Epithelial cell of esophagus (primary cell): ENCODE measurements around the gene CCDC3.

Experiments
- DNase-seq: peaks from one replicate; pipeline ENCODE4 v3.0.0; 2010; ENCODE audit warnings: low read depth
- H3K4me3 ChIP-seq: 2 replicates; pipeline ENCODE4 v1.5.1; 2011; ENCODE audit warnings: mild to moderate bottlenecking, low read length, control low read depth
- TF ChIP-seq, protein P1 (sequence below): IDR thresholded peaks from 2 replicates; pipeline ENCODE4 v1.5.1; 2011; ENCODE audit warnings: low read depth, mild to moderate bottlenecking, low read length, control low read depth, inconsistent platforms; ENCODE audit not compliant: insufficient read depth; ENCODE audit errors: missing control alignments

CCDC3 gene

DNA sequence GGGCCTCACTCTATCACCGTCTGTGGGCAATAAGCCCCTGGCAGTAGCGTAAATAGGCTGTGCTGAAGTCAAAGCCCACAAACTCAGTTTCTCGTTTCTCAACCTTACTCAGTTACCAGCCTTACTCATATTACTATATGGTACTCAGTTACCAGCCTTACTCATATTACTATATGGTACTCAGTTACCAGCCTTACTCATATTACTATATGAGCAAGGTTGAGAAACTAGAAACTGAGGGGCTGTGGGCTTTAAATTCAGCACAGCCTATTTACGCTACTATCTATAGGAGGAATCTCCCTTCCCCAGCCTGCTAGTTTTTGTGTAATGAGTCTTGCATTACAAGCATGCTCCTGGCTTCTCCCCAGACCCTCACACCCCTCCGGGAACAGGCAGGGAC lies 35.4 kb downstream of the CCDC3 start:
- H3K4me3 ChIP-seq: no peak overlapping the region
- DNase-seq: no peak
- TF ChIP-seq, protein P1, sequence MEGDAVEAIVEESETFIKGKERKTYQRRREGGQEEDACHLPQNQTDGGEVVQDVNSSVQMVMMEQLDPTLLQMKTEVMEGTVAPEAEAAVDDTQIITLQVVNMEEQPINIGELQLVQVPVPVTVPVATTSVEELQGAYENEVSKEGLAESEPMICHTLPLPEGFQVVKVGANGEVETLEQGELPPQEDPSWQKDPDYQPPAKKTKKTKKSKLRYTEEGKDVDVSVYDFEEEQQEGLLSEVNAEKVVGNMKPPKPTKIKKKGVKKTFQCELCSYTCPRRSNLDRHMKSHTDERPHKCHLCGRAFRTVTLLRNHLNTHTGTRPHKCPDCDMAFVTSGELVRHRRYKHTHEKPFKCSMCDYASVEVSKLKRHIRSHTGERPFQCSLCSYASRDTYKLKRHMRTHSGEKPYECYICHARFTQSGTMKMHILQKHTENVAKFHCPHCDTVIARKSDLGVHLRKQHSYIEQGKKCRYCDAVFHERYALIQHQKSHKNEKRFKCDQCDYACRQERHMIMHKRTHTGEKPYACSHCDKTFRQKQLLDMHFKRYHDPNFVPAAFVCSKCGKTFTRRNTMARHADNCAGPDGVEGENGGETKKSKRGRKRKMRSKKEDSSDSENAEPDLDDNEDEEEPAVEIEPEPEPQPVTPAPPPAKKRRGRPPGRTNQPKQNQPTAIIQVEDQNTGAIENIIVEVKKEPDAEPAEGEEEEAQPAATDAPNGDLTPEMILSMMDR: no peak

DNA sequence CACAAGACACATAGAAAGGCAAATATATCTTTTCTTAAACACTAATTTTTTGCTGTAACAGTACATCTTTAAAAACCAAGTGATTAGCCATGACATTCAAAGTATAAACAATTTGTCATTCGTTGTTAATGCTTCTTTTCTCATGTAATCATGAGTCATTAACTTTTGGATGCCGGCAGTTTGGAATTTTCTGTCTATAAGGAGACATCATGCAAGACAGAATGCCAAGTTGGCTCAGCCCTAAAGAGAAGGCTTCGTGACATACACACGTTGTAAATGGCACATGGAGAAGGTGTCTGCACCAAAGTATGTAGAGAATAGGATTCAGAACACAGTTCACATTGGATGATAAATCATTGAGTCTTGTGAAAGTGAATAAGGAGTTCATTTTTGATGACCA lies 35.9 kb downstream of the CCDC3 start:
- H3K4me3 ChIP-seq: no peak overlapping the region
- peak; percentile 86 for DNase-seq
- TF ChIP-seq, protein P1: no peak

DNA sequence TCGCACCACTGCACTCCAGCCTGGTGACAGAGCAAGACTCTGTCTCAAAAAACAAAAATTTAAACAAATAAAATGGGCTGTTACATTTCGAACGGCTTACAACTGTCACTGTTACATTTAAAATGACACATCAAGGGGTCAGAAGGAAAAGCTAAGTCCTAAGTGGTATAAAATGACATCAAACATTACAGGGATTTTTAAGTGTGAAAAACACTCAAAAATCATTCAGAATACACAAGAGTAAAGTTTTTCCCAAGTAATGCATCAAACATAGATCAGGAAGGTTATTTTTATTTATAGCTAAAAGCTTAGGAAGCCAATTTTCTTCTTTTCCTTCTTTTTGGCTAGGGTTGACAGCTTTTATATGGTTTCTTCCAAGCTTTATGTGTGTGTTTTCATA lies 39.0 kb downstream of the CCDC3 start:
- no peak for DNase-seq
- TF ChIP-seq, protein P1: no peak
- no peak overlapping the region for H3K4me3 ChIP-seq

DNA sequence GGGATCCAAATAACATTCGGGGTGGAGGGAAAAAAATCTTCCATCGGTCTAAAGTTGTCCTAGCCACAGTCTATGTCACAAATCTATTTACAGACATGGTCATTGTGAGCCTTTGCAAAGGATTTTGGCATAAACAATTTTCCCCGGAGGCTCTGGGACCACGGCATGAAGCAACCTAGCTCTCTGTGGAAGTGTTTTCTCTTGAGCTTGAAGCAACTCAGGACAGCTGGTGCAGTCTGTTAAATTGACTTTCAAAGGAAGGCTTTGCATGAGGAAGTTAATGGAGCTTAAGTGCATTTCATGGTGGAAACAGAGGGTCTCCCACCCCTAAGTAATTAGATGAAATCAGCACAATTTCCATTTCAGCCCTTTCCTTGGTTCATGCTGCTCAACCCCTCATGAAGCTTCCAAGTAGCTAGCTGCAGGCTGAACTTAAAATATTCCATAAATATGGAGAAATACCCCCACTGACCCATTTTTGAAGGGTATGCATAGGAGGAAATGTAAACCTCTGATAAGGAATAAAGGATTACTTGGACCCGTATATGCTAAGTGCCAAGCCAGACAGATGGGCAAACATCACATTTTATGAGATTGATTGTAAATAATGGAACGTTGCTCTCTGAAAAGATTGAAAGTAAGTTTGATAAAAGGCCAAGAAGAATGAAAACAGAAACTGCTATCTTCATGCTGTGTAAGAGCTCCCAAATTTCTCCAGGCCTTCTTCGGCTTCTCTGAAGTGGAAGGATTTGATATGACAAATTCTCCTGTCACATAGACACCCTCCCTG lies 39.9 kb downstream of the CCDC3 start:
- TF ChIP-seq, protein P1: no peak
- H3K4me3 ChIP-seq: no peak overlapping the region
- DNase-seq: no peak

DNA sequence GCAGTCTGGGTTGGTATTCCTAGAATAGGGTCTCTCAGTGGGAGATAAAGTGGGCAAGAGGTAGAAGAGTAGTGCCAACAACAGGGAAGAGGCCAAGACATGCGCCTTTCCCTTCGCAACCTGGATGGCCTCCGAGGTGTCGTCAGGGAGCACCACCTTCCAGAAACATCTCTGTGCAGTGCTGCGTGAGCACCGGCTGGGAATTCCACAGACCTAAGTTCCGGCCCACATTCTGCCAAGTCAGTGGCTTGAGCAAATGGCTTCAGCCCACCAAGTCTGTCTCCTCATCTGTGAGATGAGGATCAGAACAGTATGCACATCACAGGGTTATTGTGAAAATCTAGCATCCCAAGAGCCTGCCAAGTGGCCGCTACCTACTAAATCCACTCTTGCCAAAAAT lies 40.6 kb downstream of the CCDC3 start:
- no peak overlapping the region for H3K4me3 ChIP-seq
- TF ChIP-seq, protein P1: no peak
- no peak for DNase-seq

DNA sequence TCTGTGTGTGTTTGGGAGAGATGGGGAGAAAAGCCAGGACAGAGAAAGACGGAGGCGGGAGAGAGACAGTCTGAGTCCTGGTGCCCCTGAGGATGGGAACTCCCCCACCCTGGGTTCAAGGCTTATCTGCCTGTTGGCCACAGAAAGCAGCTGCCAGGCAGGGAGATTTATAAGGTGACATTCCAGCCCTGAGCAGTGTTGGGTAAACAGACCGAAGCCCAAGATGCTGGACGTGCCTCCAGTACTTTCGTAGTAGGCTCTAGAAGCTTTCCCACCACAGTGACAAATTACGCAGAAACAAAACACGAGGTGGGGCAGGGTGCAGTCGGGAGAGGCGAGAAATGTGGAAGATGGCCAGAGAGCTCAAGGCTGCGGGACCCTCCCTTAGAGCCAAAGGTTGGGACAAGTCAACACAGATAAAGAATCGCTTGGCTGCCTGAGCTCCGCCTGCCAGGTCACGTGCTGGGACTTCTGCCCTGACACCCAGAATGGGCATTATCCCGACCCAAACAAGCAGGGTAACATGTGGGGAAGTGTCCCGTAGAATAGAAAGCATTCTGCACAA lies 41.1 kb downstream of the CCDC3 start:
- DNase-seq: no peak
- no peak overlapping the region for H3K4me3 ChIP-seq

More for the DNA sequence above, 41.1 kb downstream of the CCDC3 start:
- TF ChIP-seq, protein P1: no peak
